ENCODE measurements around the gene BZW2.
"Not testable (repeated sequence)": the region's sequence is repeated elsewhere in the genome, so short reads cannot be mapped to it uniquely, and the experiment has no call there.

Gene BZW2

DNA sequence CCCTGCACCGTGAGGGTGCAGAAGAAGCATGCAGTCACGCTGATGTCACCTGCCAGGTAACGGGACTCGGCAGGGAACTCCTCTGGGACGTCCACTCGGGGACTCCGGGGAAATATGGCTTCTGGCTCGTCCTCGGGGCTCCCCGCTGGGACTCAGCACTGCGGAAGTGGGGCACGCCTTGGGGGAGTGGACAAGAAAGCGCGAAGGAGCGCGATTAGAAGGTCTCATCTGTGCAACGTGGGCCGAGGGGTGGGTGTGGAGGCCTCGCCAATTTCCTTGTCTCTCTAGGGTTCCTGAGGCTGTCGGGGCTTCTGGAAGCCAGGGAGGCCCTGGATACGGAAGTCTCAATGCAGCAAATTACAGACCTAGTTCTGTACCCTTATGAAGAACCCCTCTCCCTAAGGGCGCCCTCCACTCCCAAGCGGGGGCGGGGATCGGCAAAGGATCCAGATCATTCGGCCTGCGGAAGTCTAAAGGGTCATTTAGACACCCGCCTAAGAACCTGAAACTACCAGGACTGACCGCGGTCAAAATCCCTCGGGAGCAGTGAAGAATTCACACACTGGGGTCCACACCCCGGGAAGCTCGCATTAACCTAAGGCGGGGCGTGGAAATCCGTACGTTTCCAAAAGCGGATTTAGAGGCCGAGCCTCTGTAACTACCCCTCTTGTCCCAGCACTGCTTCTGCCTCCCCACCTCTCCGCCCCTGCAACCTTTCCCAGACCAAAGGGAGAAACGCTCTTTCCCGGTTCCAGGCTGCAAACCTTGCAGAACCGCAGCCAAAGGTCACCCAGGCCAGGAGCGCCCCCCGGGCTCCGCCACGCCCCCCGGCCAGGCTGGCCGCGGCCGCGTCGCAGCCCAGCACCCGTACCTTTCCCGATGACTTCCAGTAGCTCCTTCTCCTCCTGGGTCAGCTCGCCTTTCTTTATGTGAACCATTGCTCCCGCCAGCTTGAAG lies 1.1 kb upstream of the BZW2 start:
- peak; percentile 12 for DNase-seq (ENCODE audit: low read depth, low spot score)

DNA sequence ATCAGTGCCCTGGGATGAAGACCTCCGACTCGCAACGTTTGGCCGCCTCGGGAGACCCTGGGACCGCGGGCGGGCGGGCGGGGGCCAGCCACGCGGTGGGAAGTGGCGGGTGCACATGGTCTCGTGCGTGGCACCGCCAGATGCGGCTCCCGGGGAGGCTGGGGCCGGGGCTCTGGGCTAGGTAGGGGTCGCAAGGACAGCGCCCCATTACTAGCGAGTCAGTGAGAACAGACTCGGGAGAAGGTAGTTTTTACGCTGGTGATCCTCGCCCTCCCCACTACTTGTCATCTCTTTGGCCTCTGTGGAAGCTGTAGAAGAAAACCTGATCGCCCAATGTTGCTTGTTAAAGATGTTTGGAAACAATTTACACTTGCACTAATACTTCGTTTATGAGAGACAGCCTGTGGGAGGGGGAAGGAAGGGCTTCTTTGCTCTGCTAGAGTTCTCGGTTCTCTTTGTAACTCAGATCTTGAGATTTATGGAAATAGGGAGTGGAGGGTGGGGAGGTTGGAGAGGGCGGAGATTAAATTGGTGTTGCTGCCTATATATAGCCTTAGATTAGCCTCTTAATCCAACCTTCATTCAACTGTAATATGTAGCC lies 591 bp downstream of the BZW2 start:
- DNase-seq (ENCODE audit: low read depth, low spot score): peak; percentile 6

DNA sequence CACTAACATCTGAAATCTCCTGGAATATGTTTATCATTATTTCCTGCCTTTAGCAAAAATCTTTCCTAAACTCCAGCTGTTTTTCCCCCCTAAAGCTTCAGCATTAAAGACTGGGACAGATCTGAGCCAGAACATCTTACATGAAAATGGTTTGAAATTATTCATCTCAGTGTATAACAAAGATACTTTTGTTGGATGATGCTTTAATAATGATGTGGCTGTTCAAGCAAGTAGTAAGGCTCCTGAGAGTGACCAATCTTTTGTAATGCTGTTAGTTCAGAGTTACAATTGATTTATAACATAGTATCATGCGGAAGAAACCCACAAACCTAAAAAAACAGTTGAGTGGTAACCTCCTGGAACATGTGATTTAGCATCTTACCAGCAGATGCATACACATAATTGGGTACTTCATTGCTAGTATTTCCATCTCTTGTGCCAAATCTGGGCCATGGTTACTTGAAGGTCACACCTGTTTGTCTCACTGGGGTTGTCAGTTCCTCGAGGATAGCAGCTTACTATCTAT lies 1.5 kb downstream of the BZW2 start:
- no peak for DNase-seq (ENCODE audit: low read depth, low spot score)

DNA sequence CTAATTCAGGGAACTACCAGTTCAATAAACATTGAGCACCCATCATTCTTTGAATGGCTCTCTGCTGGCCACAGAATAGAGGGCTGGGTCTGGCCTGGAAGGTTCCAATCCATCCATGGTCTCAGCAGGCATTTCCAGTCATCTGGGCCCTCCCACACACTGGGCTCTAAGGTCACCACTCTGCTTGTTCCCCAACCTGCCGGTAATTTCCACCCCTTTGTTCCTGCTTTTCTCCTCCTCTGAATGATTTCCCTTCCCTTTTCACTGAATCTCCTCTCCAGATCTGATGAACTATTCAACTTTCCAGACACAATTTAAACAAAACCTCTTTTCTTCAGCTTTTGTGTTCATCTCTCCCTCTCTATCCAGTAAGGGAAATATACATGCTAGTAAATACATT lies 2.6 kb downstream of the BZW2 start:
- DNase-seq (ENCODE audit: low read depth, low spot score): no peak

DNA sequence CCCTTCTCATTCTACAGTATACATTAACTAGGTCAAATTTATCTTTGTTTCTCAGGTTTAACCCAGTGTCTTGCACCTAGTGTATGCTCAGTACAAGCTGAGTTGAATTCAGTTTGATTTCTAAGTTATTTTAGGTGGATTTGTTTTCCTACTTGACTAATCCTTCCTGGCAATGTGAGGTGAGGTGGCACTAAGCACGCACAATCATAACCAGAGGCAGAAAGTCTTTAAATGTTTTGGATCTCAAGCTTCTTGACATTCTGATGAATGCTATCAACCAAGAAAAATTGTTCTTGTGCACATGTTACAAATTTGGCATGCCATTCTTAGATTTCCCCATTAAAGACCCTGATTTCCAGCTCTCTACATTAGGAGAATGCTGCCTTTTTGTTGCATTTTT lies 3.2 kb downstream of the BZW2 start:
- no peak for DNase-seq (ENCODE audit: low read depth, low spot score)

DNA sequence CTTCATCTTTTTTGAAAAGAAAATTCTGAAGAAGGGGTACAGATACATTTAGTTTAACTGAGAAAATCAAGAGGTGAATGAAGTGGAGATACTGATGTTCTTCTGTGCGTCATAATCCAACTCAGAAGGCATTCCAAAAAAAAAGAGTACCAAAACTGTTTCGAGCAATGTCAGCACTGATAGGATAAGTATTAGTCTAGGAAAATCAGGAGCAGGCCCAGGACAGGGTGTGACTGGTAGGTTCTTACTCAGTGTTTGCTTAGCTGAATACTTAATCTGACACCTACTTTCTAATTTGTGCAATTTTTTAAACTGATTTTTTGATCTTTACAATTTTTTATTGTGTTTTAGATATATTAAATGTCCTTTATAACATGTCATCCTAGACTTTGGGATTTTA lies 4.3 kb downstream of the BZW2 start:
- DNase-seq (ENCODE audit: low read depth, low spot score): no peak

DNA sequence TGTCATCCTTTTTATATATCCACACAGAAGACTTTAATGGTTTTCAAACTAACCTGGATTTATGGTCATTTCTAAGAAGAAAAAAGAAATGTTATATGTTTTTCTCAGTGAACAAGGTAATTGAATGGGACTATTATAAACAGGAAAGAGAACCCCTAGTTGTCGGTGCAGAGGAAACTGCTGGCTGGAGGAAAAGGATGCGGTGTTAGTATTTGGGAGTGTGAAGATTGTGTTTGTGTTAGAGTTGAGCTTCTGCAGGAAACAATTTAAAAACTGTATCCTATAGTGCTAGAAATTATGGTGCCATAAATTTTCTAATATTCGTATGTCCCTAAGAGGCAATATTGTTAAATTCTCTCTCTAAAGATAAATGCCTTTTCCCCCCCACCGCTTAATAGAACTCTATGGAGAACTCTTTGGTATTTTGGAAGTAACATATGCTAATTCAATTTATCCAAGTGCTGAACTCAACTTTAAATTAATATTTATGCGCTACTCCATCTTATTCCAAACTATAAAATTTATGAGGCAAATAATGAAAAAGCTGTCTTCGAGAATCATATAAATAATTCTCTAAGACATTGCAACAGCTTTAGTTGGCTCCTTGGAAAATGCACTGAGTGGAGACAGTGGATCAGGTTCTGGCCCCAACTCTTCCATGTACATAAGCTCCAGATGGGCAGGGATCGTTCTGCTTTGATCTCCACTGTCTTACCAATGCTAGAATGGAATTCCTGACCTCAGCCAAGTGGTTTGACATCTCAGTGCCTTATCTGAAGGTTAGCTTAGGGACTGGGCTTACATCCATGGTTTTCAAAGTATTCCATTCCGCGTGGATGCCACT lies 5.6 kb downstream of the BZW2 start:
- DNase-seq (ENCODE audit: low read depth, low spot score): no peak

DNA sequence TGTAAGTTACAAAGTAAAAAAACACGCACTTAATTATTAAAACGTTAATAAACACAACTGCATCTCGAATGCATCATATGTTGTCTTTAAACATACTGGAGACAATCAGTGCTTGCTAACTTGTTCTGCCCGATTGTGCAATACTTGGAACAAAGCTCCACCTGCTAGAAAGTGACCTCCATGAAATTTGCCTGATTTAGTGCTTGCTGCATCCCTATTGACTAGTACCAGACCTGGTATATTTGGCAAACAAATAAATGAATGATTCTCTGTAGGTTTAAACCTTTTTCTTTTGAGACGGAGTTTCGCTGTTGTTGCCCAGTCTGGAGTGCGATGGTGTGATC lies 6.2 kb downstream of the BZW2 start:
- DNase-seq (ENCODE audit: low read depth, low spot score): no peak

DNA sequence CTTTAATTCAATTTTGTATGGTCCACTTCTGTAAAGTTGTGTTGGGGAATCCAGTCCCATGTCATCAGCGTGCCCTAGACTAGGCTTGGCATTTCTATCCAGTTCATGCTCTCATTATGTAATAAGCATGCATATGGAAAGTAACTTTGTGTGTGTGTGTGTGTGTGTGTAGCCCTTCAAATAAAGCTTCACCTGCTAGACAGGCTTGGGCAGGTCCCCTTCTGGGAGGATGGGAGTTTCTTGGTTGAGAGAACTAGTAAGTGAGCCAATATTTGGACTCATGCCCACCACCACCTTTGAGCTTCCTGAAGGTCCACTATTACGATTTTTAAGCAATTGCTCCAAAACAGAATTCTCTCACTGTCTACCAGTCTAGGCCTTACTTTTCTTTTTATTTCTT lies 6.9 kb downstream of the BZW2 start:
- DNase-seq (ENCODE audit: low read depth, low spot score): no peak

DNA sequence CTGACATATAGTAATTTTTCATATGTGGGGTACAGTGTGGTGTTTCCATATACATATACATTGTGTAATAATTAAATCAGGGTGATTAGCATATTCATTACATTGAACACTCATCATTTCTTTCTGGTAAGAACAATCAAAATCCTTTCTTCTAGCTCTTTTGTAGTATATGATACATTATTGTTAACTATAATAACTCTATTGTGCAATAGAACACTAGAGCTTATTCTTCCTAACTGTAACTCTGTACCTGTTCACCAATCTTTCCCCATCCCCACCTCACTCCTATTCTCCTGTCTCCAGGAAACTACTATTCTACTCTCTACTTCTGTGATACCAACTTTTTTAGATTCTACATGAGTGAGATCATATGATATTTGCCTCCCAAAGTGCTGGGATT lies 9.4 kb downstream of the BZW2 start:
- DNase-seq (ENCODE audit: low read depth, low spot score): no peak

DNA sequence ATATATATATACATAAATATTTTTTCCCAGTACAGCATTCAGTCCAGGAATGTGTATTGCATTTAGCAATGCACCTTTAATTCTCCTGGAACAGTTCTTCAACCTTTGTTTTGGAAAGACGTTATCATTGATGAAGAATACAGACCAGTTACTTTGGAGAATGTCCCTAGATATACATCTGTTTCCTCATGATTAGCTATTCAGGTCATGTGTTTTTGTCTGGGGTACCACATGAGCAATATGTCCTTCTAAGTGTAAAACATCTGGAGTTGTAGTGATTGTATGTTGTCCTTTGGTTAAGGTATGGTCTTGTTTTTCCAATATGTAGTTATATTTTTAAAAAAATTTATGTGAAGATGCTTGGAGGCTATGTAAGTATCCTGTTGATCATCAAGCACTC lies 10.2 kb downstream of the BZW2 start:
- no peak for DNase-seq (ENCODE audit: low read depth, low spot score)

DNA sequence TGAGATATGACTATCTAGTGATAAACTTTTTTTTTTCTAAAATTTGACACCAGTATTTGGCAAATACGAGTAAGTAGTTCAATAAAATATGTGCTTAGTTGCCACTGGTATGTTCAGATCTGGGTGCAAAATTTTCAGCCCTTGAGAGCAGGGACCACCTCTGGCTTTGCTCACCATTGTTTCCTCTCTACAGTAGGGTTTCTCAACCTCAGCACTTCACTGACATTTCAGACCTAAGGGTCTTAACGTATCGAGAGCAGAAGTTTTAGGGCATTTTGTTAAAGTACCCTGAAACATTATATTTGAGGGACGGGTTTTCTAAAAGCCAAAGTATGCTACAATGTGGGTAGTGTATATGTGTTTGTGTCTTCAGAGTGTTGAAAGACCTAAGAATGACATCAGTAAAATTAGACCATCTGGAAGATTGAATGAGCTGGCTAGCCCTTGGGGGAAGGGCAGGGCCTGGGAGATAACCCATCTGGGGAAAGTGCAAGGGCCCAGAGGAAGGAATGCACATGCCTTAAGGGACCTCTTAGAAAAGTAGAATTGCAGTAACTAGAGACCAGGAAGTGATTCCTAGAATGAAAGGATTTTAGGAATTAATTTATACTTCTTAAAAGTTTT lies 11.8 kb downstream of the BZW2 start:
- no peak for DNase-seq (ENCODE audit: low read depth, low spot score)

DNA sequence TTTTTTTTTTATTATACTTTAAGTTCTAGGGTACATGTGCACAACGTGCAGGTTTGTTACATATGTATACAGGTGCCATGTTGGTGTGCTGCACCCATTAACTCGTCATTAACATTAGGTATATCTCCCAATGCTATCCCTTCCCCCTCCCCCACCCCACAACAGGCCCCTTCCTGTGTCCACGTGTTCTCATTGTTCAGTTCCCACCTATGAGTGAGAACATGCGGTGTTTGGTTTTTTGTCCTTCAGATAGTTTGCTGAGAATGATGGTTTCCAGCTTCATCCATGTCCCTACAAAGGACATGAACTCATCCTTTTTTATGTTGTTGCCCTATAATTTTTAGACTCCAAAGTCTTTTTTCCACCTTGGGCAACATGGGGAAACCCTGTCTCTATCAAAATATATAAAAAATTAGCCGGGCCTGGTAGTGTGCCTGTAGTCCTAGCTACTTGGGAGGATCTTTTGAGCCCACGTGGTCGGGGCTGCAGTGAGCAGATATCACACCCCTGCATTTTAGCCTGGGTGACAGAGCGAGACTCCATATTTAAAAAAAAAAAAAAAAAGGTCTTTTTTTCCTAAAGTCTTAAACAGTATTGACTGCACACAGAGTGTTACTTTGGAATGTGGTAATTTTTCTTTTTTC lies 14.0 kb downstream of the BZW2 start:
- DNase-seq (ENCODE audit: low read depth, low spot score): not testable (repeated sequence)

DNA sequence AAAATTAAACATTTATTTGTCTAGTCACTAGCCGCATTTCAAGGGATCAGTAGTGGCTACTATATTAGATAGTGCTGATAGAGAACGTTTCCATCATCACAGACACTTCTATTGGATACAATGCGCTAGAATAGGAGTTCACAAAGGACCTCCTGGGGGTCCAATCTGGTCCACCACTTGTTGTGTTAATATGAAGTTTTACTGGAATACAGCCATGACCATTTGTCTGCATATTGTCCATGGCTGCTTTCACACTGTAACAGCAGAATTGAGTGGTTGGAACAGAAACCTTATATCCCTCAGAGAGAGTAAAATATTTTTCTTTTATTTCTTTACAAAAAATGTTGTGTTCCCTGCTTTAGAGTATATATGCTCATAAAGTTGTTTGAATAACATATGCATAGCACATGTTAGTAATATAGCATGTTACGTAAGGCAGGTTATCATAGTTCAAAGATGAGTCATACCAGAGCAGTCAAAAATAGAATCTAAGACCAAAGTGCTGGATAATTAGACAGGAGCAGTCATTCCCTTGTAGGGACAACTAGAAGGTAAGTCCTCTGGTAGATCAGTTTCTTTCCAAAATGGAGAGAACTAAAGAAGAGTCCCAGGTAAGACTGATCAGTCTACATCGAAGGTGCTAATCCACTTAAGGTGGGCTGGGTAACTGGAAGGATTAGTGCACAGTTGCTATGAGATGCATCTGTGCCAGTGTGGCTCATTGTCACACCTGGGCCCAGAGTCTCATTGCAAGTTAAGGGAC lies 14.9 kb downstream of the BZW2 start:
- DNase-seq (ENCODE audit: low read depth, low spot score): no peak

DNA sequence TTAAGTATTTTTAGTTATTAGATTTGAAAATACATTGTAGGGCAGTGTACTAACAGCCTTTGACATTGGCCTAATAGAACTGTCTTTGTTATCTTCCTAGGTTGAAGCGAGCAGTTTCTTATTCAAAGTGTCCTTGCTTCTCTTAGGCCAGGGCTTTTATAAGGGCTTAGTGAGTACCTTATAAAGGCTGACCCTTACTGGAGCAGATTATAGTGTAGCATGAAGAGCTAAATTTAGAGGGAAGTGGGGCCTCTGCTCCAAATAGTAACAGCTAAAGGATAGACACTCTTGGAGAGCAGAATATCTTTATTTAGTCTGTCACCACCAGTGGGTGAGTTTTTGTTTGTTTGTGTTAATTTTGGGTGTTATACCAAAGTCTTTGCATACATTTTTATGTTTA lies 15.9 kb downstream of the BZW2 start:
- no peak for DNase-seq (ENCODE audit: low read depth, low spot score)

DNA sequence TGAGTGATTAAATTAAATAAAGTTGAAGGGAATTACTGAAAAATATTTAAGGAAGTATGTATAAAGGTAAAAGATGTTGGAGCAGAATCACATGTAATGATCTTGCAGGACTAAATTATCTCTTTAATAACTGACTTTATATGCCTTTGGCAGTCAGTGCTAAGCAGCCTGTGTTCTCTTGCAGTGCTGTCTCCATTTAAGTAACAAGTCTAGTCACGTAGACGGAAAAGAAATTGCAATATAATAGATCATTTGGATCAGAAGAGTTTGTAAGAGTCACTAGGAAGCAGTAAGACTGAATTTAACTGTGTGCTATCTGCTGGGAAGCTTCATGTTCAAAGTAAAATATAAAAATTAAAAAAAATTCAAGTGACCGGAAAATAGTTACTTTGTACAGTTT lies 21.4 kb downstream of the BZW2 start:
- no peak for DNase-seq (ENCODE audit: low read depth, low spot score)

DNA sequence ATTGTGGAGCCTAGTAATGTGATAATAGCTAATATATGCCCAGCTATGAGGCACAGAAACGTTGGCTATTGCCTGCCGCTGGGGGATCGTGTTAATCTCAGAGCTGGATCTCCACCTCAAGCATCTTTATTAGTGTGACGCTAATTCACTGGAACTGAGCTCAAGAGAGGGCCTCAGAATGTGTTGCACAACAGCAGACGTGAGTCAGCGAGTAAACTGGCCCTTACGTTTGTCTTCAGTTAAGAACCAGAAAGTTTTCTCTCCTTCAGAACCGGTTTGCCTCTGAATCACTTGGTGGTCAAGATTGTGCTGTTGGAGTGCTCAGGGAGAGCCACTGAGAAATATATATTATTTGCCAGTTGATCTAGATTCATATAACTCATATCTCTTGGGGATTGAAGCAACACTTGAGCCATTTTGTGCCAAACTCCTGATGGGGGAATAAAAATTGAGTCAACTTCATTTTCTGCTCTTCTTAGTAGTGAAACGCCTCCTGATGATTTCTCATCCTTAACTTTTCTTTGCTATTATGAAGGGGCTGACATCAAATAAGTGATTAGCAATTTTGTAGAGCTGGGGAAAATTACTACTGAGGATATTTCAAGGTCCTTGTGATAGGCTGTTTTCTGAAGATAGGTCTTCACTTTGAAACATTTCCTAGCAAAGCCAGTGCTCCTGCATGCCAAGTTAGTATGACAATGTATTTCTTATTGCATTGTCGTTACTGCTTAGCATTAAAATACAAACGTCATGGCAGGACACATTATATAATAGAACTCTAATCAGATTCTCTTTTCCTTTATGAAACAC lies 22.3 kb downstream of the BZW2 start:
- DNase-seq (ENCODE audit: low read depth, low spot score): no peak

DNA sequence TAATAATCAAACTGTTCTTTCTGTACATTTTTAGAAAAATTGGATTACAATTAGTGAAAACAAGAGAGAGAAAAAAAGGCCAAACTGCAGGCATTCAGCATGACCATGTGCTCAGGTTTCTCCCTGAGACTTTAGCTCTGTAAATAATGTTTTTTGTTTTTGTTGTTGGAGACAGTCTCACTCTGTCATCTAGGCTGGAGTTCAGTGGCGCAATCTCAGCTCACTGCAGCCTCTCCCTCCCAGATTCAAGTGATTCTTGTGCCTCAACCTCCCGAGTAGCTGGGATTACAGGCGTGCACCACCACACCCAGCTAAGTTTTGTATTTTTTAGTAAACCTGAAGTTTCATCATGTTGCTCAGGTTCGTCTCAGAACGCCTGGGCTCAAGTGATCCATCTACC lies 23.0 kb downstream of the BZW2 start:
- no peak for DNase-seq (ENCODE audit: low read depth, low spot score)

DNA sequence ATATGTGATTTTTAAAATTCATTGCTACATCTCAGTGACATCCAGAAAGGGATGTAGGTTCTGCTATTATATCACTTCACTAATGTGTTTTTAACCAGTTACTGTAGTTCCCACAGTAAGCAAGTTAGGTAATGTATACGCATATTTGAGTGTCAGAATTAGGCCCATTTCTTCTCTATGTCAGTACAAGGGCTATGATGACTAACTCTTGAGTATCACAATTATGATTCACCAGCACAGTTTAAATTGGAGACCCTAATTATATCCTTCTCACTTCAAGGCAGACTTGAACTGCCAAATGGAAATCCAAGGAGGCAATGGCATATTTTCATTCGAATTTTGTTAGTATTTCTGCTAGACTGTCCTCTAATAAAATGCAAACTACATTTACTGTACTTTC lies 23.6 kb downstream of the BZW2 start:
- no peak for DNase-seq (ENCODE audit: low read depth, low spot score)

DNA sequence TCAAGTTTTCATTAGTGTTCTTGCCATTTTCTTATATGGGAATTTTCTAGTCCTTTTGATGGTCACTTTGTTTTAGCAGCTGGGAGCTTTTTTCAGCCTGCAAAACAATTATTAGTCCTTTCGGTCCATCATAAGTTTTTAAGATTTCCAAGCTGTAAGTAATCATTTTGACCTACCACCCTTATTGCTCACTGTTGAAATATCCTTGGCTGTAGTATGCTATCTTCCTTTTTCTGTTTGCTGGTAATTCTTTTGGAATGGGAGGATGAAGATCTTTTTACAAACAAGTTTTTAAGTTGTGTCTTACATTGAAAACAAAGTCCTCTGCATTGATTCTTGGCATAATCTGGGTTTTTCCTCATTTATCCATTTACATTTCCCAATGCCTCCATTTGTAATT lies 24.0 kb downstream of the BZW2 start:
- no peak for DNase-seq (ENCODE audit: low read depth, low spot score)
